T-helper 1 cell treated with Interleukin-12 subunit alpha and Interleukin-12 subunit beta and Interleukin-4 antibody, amounts not matched to agents 30 μg/mL and 1 μg/mL, for 36 hours (primary cell): ENCODE data around the gene ARHGEF39.

Experiments used
- H3K27ac Mint-ChIP-seq: one replicate; pipeline ENCODE4 v1.8.0; 2021; ENCODE audit warnings: mild to moderate bottlenecking, mixed read lengths
- H3K27me3 Mint-ChIP-seq: one replicate; pipeline ENCODE4 v1.8.0; 2021; ENCODE audit warnings: low read depth, mixed read lengths
- H3K36me3 Mint-ChIP-seq: one replicate; pipeline ENCODE4 v1.8.0; 2021; ENCODE audit warnings: low read depth, mixed read lengths
- H3K4me1 Mint-ChIP-seq: one replicate; pipeline ENCODE4 v1.8.0; 2021; ENCODE audit warnings: low read depth, mixed read lengths
- H3K4me3 Mint-ChIP-seq: one replicate; pipeline ENCODE4 v1.8.0; 2021; ENCODE audit warnings: mild to moderate bottlenecking, moderate library complexity, mixed read lengths
- H3K9me3 Mint-ChIP-seq: one replicate; pipeline ENCODE4 v1.8.0; 2021; ENCODE audit warnings: mixed read lengths

ARHGEF39 gene

DNA sequence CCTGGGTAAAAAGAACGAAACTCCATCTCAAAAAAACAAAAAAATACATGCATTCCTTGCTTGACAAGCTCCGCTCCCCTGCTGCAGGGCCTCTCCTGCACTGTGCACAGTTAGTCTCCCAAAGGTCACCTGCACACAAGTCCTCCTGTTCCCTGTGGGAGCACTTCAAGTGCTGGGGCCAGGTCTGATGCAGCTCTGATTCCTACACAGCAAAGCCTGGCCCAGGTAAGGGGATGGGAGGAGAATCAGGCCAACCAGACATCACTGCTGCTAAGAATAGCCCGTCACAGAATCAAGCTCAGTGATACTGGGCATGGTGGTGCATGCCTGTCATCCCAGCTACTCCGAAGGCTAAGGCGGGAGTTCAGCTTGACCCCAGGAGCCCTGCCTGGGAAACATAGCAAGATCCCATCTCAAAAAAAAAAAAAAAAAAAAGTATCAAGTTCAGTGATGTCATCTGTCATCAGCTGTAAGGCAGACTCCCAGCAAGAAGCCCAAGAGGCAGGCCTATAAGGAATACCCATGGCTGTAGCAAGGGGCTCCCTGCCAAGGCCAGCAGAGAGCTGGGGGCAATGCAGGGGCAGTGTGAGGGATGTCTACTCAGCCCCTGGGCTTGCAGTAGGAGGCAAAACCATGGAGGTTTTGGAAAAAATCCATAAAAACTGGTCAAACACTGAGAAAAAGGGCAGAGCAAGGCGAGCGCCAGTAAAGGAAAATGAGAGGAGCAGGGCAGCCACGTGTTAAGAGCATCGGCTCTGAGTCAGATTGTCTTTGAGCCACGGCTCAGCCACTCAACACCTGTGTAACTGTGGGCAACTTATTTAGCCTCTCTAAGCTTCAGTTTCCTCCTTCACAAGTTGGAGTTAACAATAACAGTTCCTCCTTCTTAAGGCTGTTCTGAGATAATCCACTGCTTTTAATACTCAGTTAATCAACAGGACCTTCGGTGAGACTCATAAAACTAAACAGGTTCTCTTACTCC is 21.5 kb upstream of the ARHGEF39 start:
- Mint-ChIP-seq H3K4me1 (peaks cover 16% of the 10 kb centered on the region), H3K27ac (no peak overlapping the region), H3K27me3 (no peaks in the 10 kb centered on the region), H3K36me3 (no peaks in the 10 kb centered on the region), H3K4me3 (no peak overlapping the region), H3K9me3 (no peaks in the 10 kb centered on the region)

DNA sequence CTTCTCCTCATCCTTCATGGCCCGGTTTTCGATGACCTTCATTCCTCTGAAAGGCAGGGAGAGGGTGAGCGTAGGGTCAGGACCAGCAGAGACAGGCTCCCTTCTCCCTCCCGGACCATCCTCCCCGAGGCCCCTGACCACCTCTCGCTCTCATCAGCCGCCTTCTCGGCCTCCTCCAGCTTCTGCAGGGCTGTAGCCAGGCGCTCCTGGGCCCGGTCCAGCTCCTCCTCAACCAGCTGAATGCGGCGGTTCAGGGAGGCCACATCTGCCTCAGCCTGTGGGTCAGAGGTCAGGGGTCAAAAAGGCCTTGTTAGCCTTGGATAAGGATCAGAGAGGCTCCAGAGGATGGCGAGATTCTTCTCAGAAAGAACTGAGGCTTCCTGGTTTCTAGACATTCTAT is 20.5 kb upstream of the ARHGEF39 start:
- H3K27ac Mint-ChIP-seq: no peak overlapping the region
- H3K9me3 Mint-ChIP-seq: no peaks in the 10 kb centered on the region
- no peaks in the 10 kb centered on the region for H3K36me3 Mint-ChIP-seq
- H3K4me1 Mint-ChIP-seq: peaks cover 11% of the 10 kb centered on the region
- H3K4me3 Mint-ChIP-seq: no peak overlapping the region
- H3K27me3 Mint-ChIP-seq: no peaks in the 10 kb centered on the region

DNA sequence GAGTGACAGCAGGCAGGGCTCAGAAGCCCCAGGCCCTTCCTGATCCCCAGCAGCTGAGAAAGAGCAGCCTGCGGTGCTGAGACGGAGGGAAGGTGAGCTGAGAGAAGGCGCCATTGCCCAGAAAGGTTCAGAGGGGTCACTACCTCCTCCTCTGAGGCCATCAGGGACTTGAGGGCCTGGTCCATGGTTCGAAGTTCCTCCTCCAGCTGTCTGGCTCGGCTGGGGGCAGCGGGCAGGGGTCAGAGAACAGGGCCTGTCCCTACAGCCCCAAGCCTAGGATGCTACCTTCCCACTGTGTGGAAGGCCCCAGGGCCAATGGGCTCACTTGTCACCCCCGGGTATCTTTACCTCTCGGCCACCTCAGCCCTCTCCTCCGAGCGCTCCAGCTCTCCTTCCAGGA is 19.9 kb upstream of the ARHGEF39 start:
- no peaks in the 10 kb centered on the region for H3K36me3 Mint-ChIP-seq
- no peaks in the 10 kb centered on the region for H3K27me3 Mint-ChIP-seq
- no peaks in the 10 kb centered on the region for H3K9me3 Mint-ChIP-seq
- no peak overlapping the region for H3K27ac Mint-ChIP-seq
- peaks cover 11% of the 10 kb centered on the region for H3K4me1 Mint-ChIP-seq
- no peak overlapping the region for H3K4me3 Mint-ChIP-seq

- H3K4me1 Mint-ChIP-seq: peaks cover 3% of the 10 kb centered on the region
- no peak overlapping the region for H3K27ac Mint-ChIP-seq
Measured at GRCh38 chr9:35683323-35683722, 18.3 kb upstream of the ARHGEF39 start.

GRCh38 chr9:35682520-35683315 is 17.7 kb upstream of the ARHGEF39 start:
- no peaks in the 10 kb centered on the region for H3K9me3 Mint-ChIP-seq
- no peak overlapping the region for H3K4me3 Mint-ChIP-seq
- H3K27ac Mint-ChIP-seq: no peak overlapping the region
- no peaks in the 10 kb centered on the region for H3K36me3 Mint-ChIP-seq
- H3K27me3 Mint-ChIP-seq: peaks cover 4% of the 10 kb centered on the region
- peaks cover 2% of the 10 kb centered on the region for H3K4me1 Mint-ChIP-seq

More at GRCh38 chr9:35683323-35683722, 18.3 kb upstream of the ARHGEF39 start:
- no peak overlapping the region for H3K4me3 Mint-ChIP-seq
- H3K36me3 Mint-ChIP-seq: no peaks in the 10 kb centered on the region
- H3K27me3 Mint-ChIP-seq: peaks cover 4% of the 10 kb centered on the region
- no peaks in the 10 kb centered on the region for H3K9me3 Mint-ChIP-seq

GRCh38 chr9:35682051-35682450 is 17.1 kb upstream of the ARHGEF39 start:
- H3K4me1 Mint-ChIP-seq: no peaks in the 10 kb centered on the region
- peaks cover 11% of the 10 kb centered on the region for H3K27me3 Mint-ChIP-seq
- no peak overlapping the region for H3K4me3 Mint-ChIP-seq
- H3K27ac Mint-ChIP-seq: no peak overlapping the region
- no peaks in the 10 kb centered on the region for H3K36me3 Mint-ChIP-seq
- no peaks in the 10 kb centered on the region for H3K9me3 Mint-ChIP-seq

- Mint-ChIP-seq H3K4me3 (no peak overlapping the region), H3K4me1 (peaks cover 1% of the 10 kb centered on the region), H3K9me3 (no peaks in the 10 kb centered on the region), H3K27ac (no peak overlapping the region), H3K27me3 (peaks cover 15% of the 10 kb centered on the region), H3K36me3 (peaks cover under 1% of the 10 kb centered on the region)
Measured at GRCh38 chr9:35681341-35682002, 16.5 kb upstream of the ARHGEF39 start.

- peaks cover 2% of the 10 kb centered on the region for H3K36me3 Mint-ChIP-seq
- no peaks in the 10 kb centered on the region for H3K9me3 Mint-ChIP-seq
- peaks cover 4% of the 10 kb centered on the region for H3K4me1 Mint-ChIP-seq
- peaks cover 20% of the 10 kb centered on the region for H3K27me3 Mint-ChIP-seq
- H3K27ac Mint-ChIP-seq: no peak overlapping the region
- H3K4me3 Mint-ChIP-seq: no peak overlapping the region
Measured at GRCh38 chr9:35680331-35681105, 15.5 kb upstream of the ARHGEF39 start.

- H3K27me3 Mint-ChIP-seq: peaks cover 23% of the 10 kb centered on the region
- H3K36me3 Mint-ChIP-seq: peaks cover 2% of the 10 kb centered on the region
- H3K4me3 Mint-ChIP-seq: no peak overlapping the region
- peaks cover 4% of the 10 kb centered on the region for H3K4me1 Mint-ChIP-seq
- no peak overlapping the region for H3K27ac Mint-ChIP-seq
- H3K9me3 Mint-ChIP-seq: no peaks in the 10 kb centered on the region
Measured at GRCh38 chr9:35679766-35680330, 14.9 kb upstream of the ARHGEF39 start.

- Mint-ChIP-seq H3K4me3 (no peak overlapping the region), H3K27ac (no peak overlapping the region), H3K9me3 (no peaks in the 10 kb centered on the region), H3K36me3 (peaks cover 2% of the 10 kb centered on the region), H3K4me1 (peaks cover 8% of the 10 kb centered on the region), H3K27me3 (peaks cover 30% of the 10 kb centered on the region)
Measured at GRCh38 chr9:35679091-35679490, 14.1 kb upstream of the ARHGEF39 start.

- Mint-ChIP-seq H3K4me1 (peaks cover 8% of the 10 kb centered on the region), H3K27me3 (peaks cover 43% of the 10 kb centered on the region), H3K27ac (no peak overlapping the region), H3K36me3 (peaks cover 2% of the 10 kb centered on the region), H3K9me3 (no peaks in the 10 kb centered on the region), H3K4me3 (peak overlapping the region; percentile 60)
Measured at GRCh38 chr9:35675732-35676392, 10.9 kb upstream of the ARHGEF39 start.

DNA sequence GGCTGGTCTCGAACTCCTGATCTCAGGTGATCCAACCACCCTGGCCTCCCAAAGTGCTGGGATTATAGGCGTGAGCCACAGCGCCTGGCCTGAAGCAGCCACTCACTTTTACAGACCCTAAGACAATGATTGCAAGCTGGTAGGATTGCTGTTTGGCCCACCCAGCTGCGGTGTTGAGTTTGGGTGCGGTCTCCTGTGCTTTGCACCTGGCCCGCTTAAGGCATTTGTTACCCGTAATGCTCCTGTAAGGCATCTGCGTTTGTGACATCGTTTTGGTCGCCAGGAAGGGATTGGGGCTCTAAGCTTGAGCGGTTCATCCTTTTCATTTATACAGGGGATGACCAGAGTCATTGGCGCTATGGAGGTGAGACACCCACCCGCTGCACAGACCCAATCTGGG is 10.2 kb upstream of the ARHGEF39 start:
- H3K9me3 Mint-ChIP-seq: no peaks in the 10 kb centered on the region
- H3K27me3 Mint-ChIP-seq: peaks cover 43% of the 10 kb centered on the region
- no peak overlapping the region for H3K4me3 Mint-ChIP-seq
- peaks cover 8% of the 10 kb centered on the region for H3K4me1 Mint-ChIP-seq
- H3K36me3 Mint-ChIP-seq: peaks cover 2% of the 10 kb centered on the region
- H3K27ac Mint-ChIP-seq: no peak overlapping the region

DNA sequence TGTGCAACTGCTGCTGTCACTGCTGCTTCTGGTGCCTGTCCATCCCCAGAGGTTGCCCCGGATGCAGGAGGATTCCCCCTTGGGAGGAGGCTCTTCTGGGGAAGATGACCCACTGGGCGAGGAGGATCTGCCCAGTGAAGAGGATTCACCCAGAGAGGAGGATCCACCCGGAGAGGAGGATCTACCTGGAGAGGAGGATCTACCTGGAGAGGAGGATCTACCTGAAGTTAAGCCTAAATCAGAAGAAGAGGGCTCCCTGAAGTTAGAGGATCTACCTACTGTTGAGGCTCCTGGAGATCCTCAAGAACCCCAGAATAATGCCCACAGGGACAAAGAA is 9.0 kb upstream of the ARHGEF39 start:
- Mint-ChIP-seq H3K9me3 (no peaks in the 10 kb centered on the region), H3K27ac (no peak overlapping the region), H3K27me3 (peaks cover 40% of the 10 kb centered on the region), H3K4me3 (no peak overlapping the region), H3K36me3 (peaks cover 2% of the 10 kb centered on the region), H3K4me1 (peaks cover 8% of the 10 kb centered on the region)
